Upper lobe of left lung (tissue), 6 donors: Measurements from ENCODE around the gene ZNF627. TPM values are rescaled to one million over a fixed set of nuclear protein-coding genes. Genes with fewer than 3 reads are reported as not detected.
"Not testable (repeated sequence)": the region's sequence is repeated elsewhere in the genome, so short reads cannot be mapped to it uniquely, and the experiment has no call there.

Source experiments
- ATAC-seq, 2 donors: fragments of 200-7000 bp; cut with Tn5 transposase; one replicate each; pipeline ENCODE4 v1.9.1; 2022; ENCODE audit warnings: mild to moderate bottlenecking in 2 of 2, moderate library complexity in 2 of 2; ENCODE audit not compliant: low FRiP score in 2 of 2
- DNase-seq, 2 donors: peaks; one replicate each; pipeline ENCODE4 v3.0.0-alpha.2; 2019 to 2020
- H3K27ac ChIP-seq, 4 donors: fragments of 200-600 bp; sonication (generic); one replicate each; pipeline ENCODE4 v1.5.1; 2016 to 2019
- H3K27me3 ChIP-seq, 4 donors: fragments of 200-600 bp; sonication (generic); one replicate each; pipeline ENCODE4 v1.5.1; 2017 to 2019
- H3K36me3 ChIP-seq, 4 donors: fragments of 200-600 bp; sonication (generic); one replicate each; pipeline ENCODE4 v1.5.1; 2016 to 2019
- H3K4me1 ChIP-seq, 4 donors: fragments of 200-600 bp; sonication (generic); one replicate each; pipeline ENCODE4 v1.5.1; 2018 to 2019
- H3K4me3 ChIP-seq, 4 donors: fragments of 200-600 bp; sonication (generic); one replicate each; pipeline ENCODE4 v1.5.1; 2017 to 2019; ENCODE audit warnings: mild to moderate bottlenecking in 2 of 4, moderate library complexity in 1 of 4
- H3K9me3 ChIP-seq, 4 donors: fragments of 200-600 bp; sonication (generic); one replicate each; pipeline ENCODE4 v1.5.1; 2018 to 2019
- CTCF ChIP-seq, 6 experiments: fragments of 450-650 bp in 4 of 6; fragments of 200-600 bp in 2 of 6; sonication (generic) in 2 of 6; IDR thresholded peaks; one replicate each; pipeline ENCODE4 v1.5.1; 2016 to 2019; ENCODE audit warnings: antibody characterized with exemption in 6 of 6
- EP300 ChIP-seq, 4 donors: sonication (generic); formaldehyde crosslinking; IDR thresholded peaks; one replicate each; pipeline ENCODE4 v1.5.1; 2017; ENCODE audit warnings: antibody characterized with exemption in 4 of 4, control low read depth in 2 of 4
- POLR2A ChIP-seq, 4 donors: fragments of 450-650 bp; IDR thresholded peaks; one replicate each; pipeline ENCODE4 v1.5.1; 2016 to 2017; ENCODE audit warnings: antibody characterized with exemption in 4 of 4, mild to moderate bottlenecking in 2 of 4
- POLR2AphosphoS5 ChIP-seq, 2 donors: sonication (generic); formaldehyde crosslinking; IDR thresholded peaks; one replicate each; pipeline ENCODE4 v1.5.1; 2017; ENCODE audit warnings: antibody characterized with exemption in 2 of 2
- WGBS, 2 donors: methylation state at CpG; one replicate each; pipeline ENCODE4 v1.1.5; 2017 to 2018; 5-methylcytosine and 5-hydroxymethylcytosine counted together
- total RNA-seq, 6 donors: library from RNA; depleted of rRNA in 4 of 6; stranded (reverse); fragments of >200 nt in 4 of 6; gene quantifications; one replicate each; pipeline versions ENCODE4 v1.1.0 to v1.2.1, GENCODE V29; 2016 to 2021
- donor health status: DM: no; HTN: no; CAD: no; lungs with moderate emphysema.
- donor health status: DM: no; HTN: yes; CAD: no; lungs with severe emphysema.

ZNF627 gene
- total RNA-seq, 6 donors from 2014 or later, result 3.9 to 14.8 (median 10.2) TPM

GRCh38 chr19:11611730-11612129, 14.4 kb downstream of the ZNF627 start:
- TF ChIP-seq POLR2AphosphoS5 (IDR thresholded peaks at IDR 0.05), result no peak
- no peak for TF ChIP-seq EP300 (IDR thresholded peaks at IDR 0.05)
- TF ChIP-seq POLR2A (IDR thresholded peaks at IDR 0.05), result no peak
- no peak for TF ChIP-seq CTCF (IDR thresholded peaks at IDR 0.05)
- Histone ChIP-seq H3K9me3 (peaks cover 0 to 6% (median 5%) of the 10 kb centered on the region in 4 donors), H3K36me3 (peaks cover 14 to 36% (median 18%) of the 10 kb centered on the region in 4 donors), H3K4me3 (no peak overlapping the region), H3K27me3 (no peaks in the 10 kb centered on the region), H3K27ac (no peak overlapping the region), H3K4me1 (no peaks in the 10 kb centered on the region)
- 95 to 100% methylated on average over 1 of the region's 1 CpG for WGBS, 2 donors
- ATAC-seq, result no peak
- DNase-seq, result no peak

- H3K27me3 ChIP-seq, result no peaks in the 10 kb centered on the region
- H3K4me1 ChIP-seq, result no peaks in the 10 kb centered on the region
- no peak overlapping the region for H3K27ac ChIP-seq
- peaks cover 26 to 43% (median 31%) of the 10 kb centered on the region in 4 donors for H3K36me3 ChIP-seq
- ATAC-seq (no peak), DNase-seq (no peak)
- TF ChIP-seq CTCF (IDR thresholded peaks at IDR 0.05), result no peak
- no peak overlapping the region for H3K4me3 ChIP-seq
- 92 to 97% methylated on average over 5 of the region's 5 CpGs for WGBS, 2 donors
- peaks cover 8 to 18% (median 17%) of the 10 kb centered on the region in 4 donors for H3K9me3 ChIP-seq
Measured at GRCh38 chr19:11612816-11613511, 15.7 kb downstream of the ZNF627 start.

GRCh38 chr19:11617180-11618062, 20.1 kb downstream of the ZNF627 start:
- WGBS, 2 donors, result 96 to 97% methylated on average over 19 of the region's 19 CpGs
- no peaks in the 10 kb centered on the region for H3K27me3 ChIP-seq
- TF ChIP-seq POLR2A (IDR thresholded peaks at IDR 0.05) (no peak), POLR2AphosphoS5 (IDR thresholded peaks at IDR 0.05) (no peak), CTCF (IDR thresholded peaks at IDR 0.05) (no peak), EP300 (IDR thresholded peaks at IDR 0.05) (no peak)
- ATAC-seq, result no peak
- no peak for DNase-seq
- peaks cover 9 to 26% (median 25%) of the 10 kb centered on the region in 4 donors for H3K9me3 ChIP-seq
- peaks cover 27 to 75% (median 44%) of the 10 kb centered on the region in 4 donors for H3K36me3 ChIP-seq
- no peak overlapping the region for H3K4me3 ChIP-seq
- H3K4me1 ChIP-seq, result no peaks in the 10 kb centered on the region
- no peak overlapping the region for H3K27ac ChIP-seq

GRCh38 chr19:11620553-11620952, 23.3 kb downstream of the ZNF627 start:
- Histone ChIP-seq H3K9me3 (peaks cover 9 to 26% (median 25%) of the 10 kb centered on the region in 4 donors), H3K27me3 (no peaks in the 10 kb centered on the region), H3K27ac (no peak overlapping the region), H3K4me1 (peaks cover 11 to 14% (median 13%) of the 10 kb centered on the region in 4 donors), H3K36me3 (peaks cover 22 to 60% (median 37%) of the 10 kb centered on the region in 4 donors), H3K4me3 (no peak overlapping the region)
- DNase-seq (no peak), ATAC-seq (no peak)
- no peak for TF ChIP-seq CTCF (IDR thresholded peaks at IDR 0.05)
- no peak for TF ChIP-seq EP300 (IDR thresholded peaks at IDR 0.05)
- TF ChIP-seq POLR2A (IDR thresholded peaks at IDR 0.05), result no peak
- 69 to 99% methylated on average over 4 of the region's 4 CpGs for WGBS, 2 donors

- not testable (repeated sequence) for H3K27ac ChIP-seq, H3K4me3 ChIP-seq, DNase-seq, H3K27me3 ChIP-seq, ATAC-seq
- Histone ChIP-seq H3K36me3 (peaks cover 6 to 41% (median 19%) of the 10 kb centered on the region in 4 donors), H3K4me1 (peaks cover 11 to 14% (median 13%) of the 10 kb centered on the region in 4 donors), H3K9me3 (peaks cover 5 to 14% (median 13%) of the 10 kb centered on the region in 4 donors)
- WGBS, 2 donors, result 57 to 78% methylated on average over 3 of the region's 3 CpGs
Measured at GRCh38 chr19:11622401-11622800, 25.1 kb downstream of the ZNF627 start.
